ENCODE results near the gene OR1S1. TPM values are rescaled to one million over a fixed set of nuclear protein-coding genes. Genes with fewer than 3 reads are reported as not detected.

The OR1S1 gene
- total RNA-seq, 1 experiment from 2014 or later: not detected

DNA sequence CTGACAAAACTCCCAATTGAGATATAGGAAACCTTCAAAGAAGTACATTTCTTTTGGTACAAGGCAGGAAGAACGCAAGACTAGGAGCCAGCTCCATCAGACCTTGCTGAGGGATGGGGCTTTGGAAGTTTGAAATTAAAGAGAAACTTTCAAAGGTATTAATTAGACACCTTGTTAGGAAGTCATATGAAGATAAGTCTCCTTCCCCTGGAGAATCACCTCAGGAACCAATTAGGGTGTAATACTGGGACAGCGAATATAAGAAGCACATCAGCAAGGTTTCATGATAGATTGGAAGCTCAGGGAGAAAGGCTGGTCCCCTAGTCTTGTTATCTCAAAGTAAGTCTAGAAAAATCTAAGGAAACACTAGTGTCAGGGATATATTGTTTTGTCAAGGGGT is 23.8 kb upstream of the OR1S1 start, which contains the start of gene OR9Q2:
OR9Q2 (plus strand) TSS at position 301 of the 400 bp plus-strand sequence. CDS start 1,421 bp downstream, outside the sequence.
- no peaks in the 10 kb centered on the region for H3K4me1 ChIP-seq (ENCODE audit: low read length)
- H3K27ac ChIP-seq (ENCODE audit: low read length): no peak within 1 kb of the TSS
- H3K79me2 ChIP-seq (ENCODE audit: low read length): no peaks in the 10 kb centered on the region
- DNase-seq: no peak
- H4K20me1 ChIP-seq (ENCODE audit: insufficient read depth, low read depth, low read length): no peaks in the 10 kb centered on the region
- H3K9me3 ChIP-seq (ENCODE audit: low read length): no peaks in the 10 kb centered on the region
- no peak within 1 kb of the TSS for H3K9ac ChIP-seq (ENCODE audit: low read length)
- H3K36me3 ChIP-seq (ENCODE audit: insufficient read depth, low read length): no peaks in the 10 kb centered on the region
- no peak within 1 kb of the TSS for H2AFZ ChIP-seq (ENCODE audit: low read length)
- H3K9me2 ChIP-seq (replicated peaks; ENCODE audit: insufficient read depth, low read length): no peaks in the 10 kb centered on the region
- no peak within 1 kb of the TSS for H3K4me2 ChIP-seq (ENCODE audit: low read depth, low read length, poor library complexity, severe bottlenecking)
- H3K27me3 ChIP-seq (ENCODE audit: low read length): no peaks in the 10 kb centered on the region
- H3K4me3 ChIP-seq (ENCODE audit: low read length): no peak within 1 kb of the TSS

DNA sequence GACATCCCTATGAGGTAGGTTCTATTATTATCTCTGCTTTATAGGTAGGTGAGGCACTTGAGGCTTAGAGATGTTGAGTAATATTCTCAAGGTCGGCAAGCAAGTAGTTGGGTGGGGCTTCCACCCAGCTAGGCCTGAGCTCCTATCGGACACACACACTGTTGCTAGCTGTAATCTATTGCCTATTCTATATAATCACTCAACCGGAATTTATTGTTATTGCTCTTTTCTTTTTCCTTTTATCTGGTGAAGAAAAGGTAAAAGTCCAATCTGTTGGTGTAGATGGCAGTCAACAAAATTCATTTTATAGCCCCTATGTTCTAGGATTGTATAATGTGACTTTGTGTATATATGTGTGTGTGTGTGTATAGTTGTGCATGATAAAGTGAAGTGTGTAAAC is 20.3 kb upstream of the OR1S1 start:
- no peaks in the 10 kb centered on the region for H3K79me2 ChIP-seq (ENCODE audit: low read length)
- no peak for DNase-seq
- no peaks in the 10 kb centered on the region for H4K20me1 ChIP-seq (ENCODE audit: insufficient read depth, low read depth, low read length)
- no peak overlapping the region for H3K4me3 ChIP-seq (ENCODE audit: low read length)
- no peak overlapping the region for H3K9ac ChIP-seq (ENCODE audit: low read length)
- no peak overlapping the region for H3K27ac ChIP-seq (ENCODE audit: low read length)
- no peaks in the 10 kb centered on the region for H3K27me3 ChIP-seq (ENCODE audit: low read length)
- H3K9me3 ChIP-seq (ENCODE audit: low read length): no peaks in the 10 kb centered on the region
- H2AFZ ChIP-seq (ENCODE audit: low read length): no peak overlapping the region
- no peaks in the 10 kb centered on the region for H3K4me1 ChIP-seq (ENCODE audit: low read length)
- H3K4me2 ChIP-seq (ENCODE audit: low read depth, low read length, poor library complexity, severe bottlenecking): no peak overlapping the region
- no peaks in the 10 kb centered on the region for H3K9me2 ChIP-seq (replicated peaks; ENCODE audit: insufficient read depth, low read length)
- no peaks in the 10 kb centered on the region for H3K36me3 ChIP-seq (ENCODE audit: insufficient read depth, low read length)

DNA sequence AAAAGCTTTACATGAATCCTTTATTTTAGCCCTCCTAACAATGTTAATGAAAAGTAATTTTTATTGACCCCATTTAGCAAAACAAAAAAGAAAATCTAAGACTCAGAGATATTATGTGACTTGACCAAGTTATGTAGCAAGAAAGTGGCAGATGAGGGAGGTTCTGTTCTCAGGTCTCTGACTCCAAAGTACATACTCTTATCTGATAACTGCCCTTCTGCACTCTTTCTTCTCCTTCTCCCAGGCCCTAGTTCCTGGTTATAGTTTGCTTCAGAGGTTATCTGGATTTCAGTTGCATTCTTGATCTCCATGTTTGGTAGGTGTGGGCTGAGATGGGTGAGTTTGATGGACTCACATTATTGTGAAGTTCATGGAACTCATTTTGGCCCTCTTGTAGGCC is 19.1 kb upstream of the OR1S1 start:
- no peak overlapping the region for H3K4me3 ChIP-seq (ENCODE audit: low read length)

DNA sequence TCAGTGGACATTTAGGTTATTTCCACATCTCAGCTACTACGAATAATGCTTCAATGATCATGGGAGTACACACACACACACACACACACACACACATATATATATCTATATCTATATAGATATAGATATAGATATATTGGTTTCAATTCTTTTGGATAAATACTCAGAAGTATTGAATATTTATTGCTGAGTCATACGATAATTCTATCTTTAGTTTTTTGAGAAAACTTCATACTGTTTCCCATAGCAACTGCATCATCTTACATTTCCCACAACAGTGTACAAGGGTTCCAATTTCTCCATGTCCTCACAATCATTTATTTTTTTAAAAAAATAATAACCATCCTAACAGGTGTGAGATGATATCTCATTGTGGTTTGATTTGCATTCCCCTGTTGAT is 16.6 kb upstream of the OR1S1 start:
- H3K27ac ChIP-seq (ENCODE audit: low read length): no peak overlapping the region
- no peak overlapping the region for H3K9ac ChIP-seq (ENCODE audit: low read length)
- H3K9me3 ChIP-seq (ENCODE audit: low read length): no peaks in the 10 kb centered on the region
- DNase-seq: no peak
- no peak overlapping the region for H2AFZ ChIP-seq (ENCODE audit: low read length)
- H3K4me3 ChIP-seq (ENCODE audit: low read length): no peak overlapping the region
- no peaks in the 10 kb centered on the region for H3K27me3 ChIP-seq (ENCODE audit: low read length)
- no peaks in the 10 kb centered on the region; the same call in 1 of the 2 replicates for H3K9me2 ChIP-seq (replicated peaks; ENCODE audit: insufficient read depth, low read length)
- H3K79me2 ChIP-seq (ENCODE audit: low read length): no peaks in the 10 kb centered on the region
- H3K36me3 ChIP-seq (ENCODE audit: insufficient read depth, low read length): no peaks in the 10 kb centered on the region
- H3K4me2 ChIP-seq (ENCODE audit: low read depth, low read length, poor library complexity, severe bottlenecking): no peak overlapping the region
- no peaks in the 10 kb centered on the region for H4K20me1 ChIP-seq (ENCODE audit: insufficient read depth, low read depth, low read length)
- no peaks in the 10 kb centered on the region for H3K4me1 ChIP-seq (ENCODE audit: low read length)

More for the DNA sequence above, 19.1 kb upstream of the OR1S1 start:
- no peaks in the 10 kb centered on the region for H3K79me2 ChIP-seq (ENCODE audit: low read length)
- DNase-seq: no peak
- H4K20me1 ChIP-seq (ENCODE audit: insufficient read depth, low read depth, low read length): no peaks in the 10 kb centered on the region
- H3K27ac ChIP-seq (ENCODE audit: low read length): no peak overlapping the region
- H3K4me1 ChIP-seq (ENCODE audit: low read length): no peaks in the 10 kb centered on the region
- H3K36me3 ChIP-seq (ENCODE audit: insufficient read depth, low read length): no peaks in the 10 kb centered on the region
- H3K9ac ChIP-seq (ENCODE audit: low read length): no peak overlapping the region
- H2AFZ ChIP-seq (ENCODE audit: low read length): no peak overlapping the region
- H3K9me2 ChIP-seq (replicated peaks; ENCODE audit: insufficient read depth, low read length): no peaks in the 10 kb centered on the region
- no peaks in the 10 kb centered on the region for H3K27me3 ChIP-seq (ENCODE audit: low read length)
- no peak overlapping the region for H3K4me2 ChIP-seq (ENCODE audit: low read depth, low read length, poor library complexity, severe bottlenecking)
- H3K9me3 ChIP-seq (ENCODE audit: low read length): no peaks in the 10 kb centered on the region

- no peaks in the 10 kb centered on the region for H3K79me2 ChIP-seq (ENCODE audit: low read length)
- H3K4me2 ChIP-seq (ENCODE audit: low read depth, low read length, poor library complexity, severe bottlenecking): no peak overlapping the region
Observed at GRCh38 chr11:58199271-58199670, 13.2 kb upstream of the OR1S1 start.

DNA sequence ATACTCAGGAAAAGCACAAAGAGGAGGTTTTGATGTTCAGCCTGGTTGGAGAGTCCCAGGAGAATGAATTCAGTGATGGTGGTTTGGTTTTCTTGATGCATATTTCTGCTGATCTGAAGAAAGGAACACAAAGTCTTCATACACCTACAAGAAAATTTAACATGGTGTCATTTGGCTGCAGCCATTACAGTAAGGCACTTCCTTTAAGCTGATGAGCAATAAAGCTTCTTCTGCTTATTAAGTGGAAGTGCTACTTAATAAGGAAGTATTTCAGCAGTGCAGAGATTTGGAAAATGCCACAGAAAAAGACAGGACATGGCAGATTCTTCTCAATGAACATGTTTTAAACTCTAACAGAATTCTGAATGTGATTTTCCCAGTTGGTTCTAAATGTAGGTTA is 8.5 kb upstream of the OR1S1 start, which contains the start of gene OR1S2:
OR1S2 (minus strand) TSS at position 101 of the 400 bp plus-strand sequence; CDS start at position 101, 0 bp downstream.
- no peak within 1 kb of the TSS for H3K27ac ChIP-seq (ENCODE audit: low read length)
- peaks cover 4% of the 10 kb centered on the region; the same call in 1 of the 2 replicates for H3K9me2 ChIP-seq (replicated peaks; ENCODE audit: insufficient read depth, low read length)
- no peak within 1 kb of the TSS for H2AFZ ChIP-seq (ENCODE audit: low read length)
- H3K9ac ChIP-seq (ENCODE audit: low read length): no peak within 1 kb of the TSS
- H3K4me3 ChIP-seq (ENCODE audit: low read length): no peak within 1 kb of the TSS
- no peaks in the 10 kb centered on the region for H3K4me1 ChIP-seq (ENCODE audit: low read length)
- no peaks in the 10 kb centered on the region for H4K20me1 ChIP-seq (ENCODE audit: insufficient read depth, low read depth, low read length)
- H3K36me3 ChIP-seq (ENCODE audit: insufficient read depth, low read length): no peaks in the 10 kb centered on the region
- H3K4me2 ChIP-seq (ENCODE audit: low read depth, low read length, poor library complexity, severe bottlenecking): no peak within 1 kb of the TSS
- H3K9me3 ChIP-seq (ENCODE audit: low read length): no peaks in the 10 kb centered on the region
- no peaks in the 10 kb centered on the region for H3K79me2 ChIP-seq (ENCODE audit: low read length)
- no peak for DNase-seq
- no peaks in the 10 kb centered on the region for H3K27me3 ChIP-seq (ENCODE audit: low read length)

More at GRCh38 chr11:58199271-58199670, 13.2 kb upstream of the OR1S1 start:
- DNase-seq: no peak
- no peaks in the 10 kb centered on the region for H3K9me3 ChIP-seq (ENCODE audit: low read length)
- no peaks in the 10 kb centered on the region for H3K27me3 ChIP-seq (ENCODE audit: low read length)
- peaks cover 4% of the 10 kb centered on the region; the same call in 1 of the 2 replicates for H3K9me2 ChIP-seq (replicated peaks; ENCODE audit: insufficient read depth, low read length)
- H3K27ac ChIP-seq (ENCODE audit: low read length): no peak overlapping the region
- no peaks in the 10 kb centered on the region for H4K20me1 ChIP-seq (ENCODE audit: insufficient read depth, low read depth, low read length)
- H3K4me3 ChIP-seq (ENCODE audit: low read length): no peak overlapping the region
- H2AFZ ChIP-seq (ENCODE audit: low read length): no peak overlapping the region
- no peaks in the 10 kb centered on the region for H3K4me1 ChIP-seq (ENCODE audit: low read length)
- no peak overlapping the region for H3K9ac ChIP-seq (ENCODE audit: low read length)
- H3K36me3 ChIP-seq (ENCODE audit: insufficient read depth, low read length): no peaks in the 10 kb centered on the region

DNA sequence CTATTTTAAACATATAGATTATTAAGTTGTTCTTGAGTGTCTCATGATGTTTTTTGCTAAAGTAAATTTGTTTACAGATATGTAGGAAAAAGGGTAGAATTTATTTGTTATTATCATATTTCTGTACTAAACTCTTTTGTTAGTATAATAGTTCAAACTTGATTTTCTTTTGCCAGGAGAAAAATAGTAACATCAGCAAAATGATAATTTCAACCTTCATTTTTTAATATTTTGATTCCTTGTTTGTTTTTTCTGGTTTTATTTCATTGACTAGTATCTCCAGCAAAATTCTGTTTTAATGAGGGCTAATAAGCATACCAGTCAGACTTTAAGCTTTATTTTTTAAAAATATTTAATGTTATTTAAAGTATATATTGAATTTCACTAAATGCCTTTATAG is 4.0 kb downstream of the OR1S1 start:
- no peak for DNase-seq
- no peak overlapping the region for H3K4me2 ChIP-seq (ENCODE audit: low read depth, low read length, poor library complexity, severe bottlenecking)
- no peak overlapping the region for H2AFZ ChIP-seq (ENCODE audit: low read length)
- no peaks in the 10 kb centered on the region for H3K27me3 ChIP-seq (ENCODE audit: low read length)
- H3K9me3 ChIP-seq (ENCODE audit: low read length): no peaks in the 10 kb centered on the region
- H3K9ac ChIP-seq (ENCODE audit: low read length): no peak overlapping the region
- H3K9me2 ChIP-seq (replicated peaks; ENCODE audit: insufficient read depth, low read length): no peaks in the 10 kb centered on the region; the same call in 1 of the 2 replicates
- H3K4me3 ChIP-seq (ENCODE audit: low read length): no peak overlapping the region
- H3K36me3 ChIP-seq (ENCODE audit: insufficient read depth, low read length): no peaks in the 10 kb centered on the region
- H4K20me1 ChIP-seq (ENCODE audit: insufficient read depth, low read depth, low read length): no peaks in the 10 kb centered on the region
- H3K4me1 ChIP-seq (ENCODE audit: low read length): no peaks in the 10 kb centered on the region
- no peaks in the 10 kb centered on the region for H3K79me2 ChIP-seq (ENCODE audit: low read length)
- H3K27ac ChIP-seq (ENCODE audit: low read length): no peak overlapping the region

- no peak overlapping the region for H2AFZ ChIP-seq (ENCODE audit: low read length)
- no peak overlapping the region for H3K9ac ChIP-seq (ENCODE audit: low read length)
- H4K20me1 ChIP-seq (ENCODE audit: insufficient read depth, low read depth, low read length): no peaks in the 10 kb centered on the region
- no peaks in the 10 kb centered on the region for H3K36me3 ChIP-seq (ENCODE audit: insufficient read depth, low read length)
- no peaks in the 10 kb centered on the region for H3K4me1 ChIP-seq (ENCODE audit: low read length)
- H3K4me2 ChIP-seq (ENCODE audit: low read depth, low read length, poor library complexity, severe bottlenecking): no peak overlapping the region
- H3K9me3 ChIP-seq (ENCODE audit: low read length): no peaks in the 10 kb centered on the region
- H3K4me3 ChIP-seq (ENCODE audit: low read length): no peak overlapping the region
- DNase-seq: no peak
- no peaks in the 10 kb centered on the region; the same call in 1 of the 2 replicates for H3K9me2 ChIP-seq (replicated peaks; ENCODE audit: insufficient read depth, low read length)
- no peaks in the 10 kb centered on the region for H3K27me3 ChIP-seq (ENCODE audit: low read length)
- H3K27ac ChIP-seq (ENCODE audit: low read length): no peak overlapping the region
- no peaks in the 10 kb centered on the region for H3K79me2 ChIP-seq (ENCODE audit: low read length)
Observed at GRCh38 chr11:58222721-58223120, 10.2 kb downstream of the OR1S1 start.
